ENCODE results near the gene MAP3K8.
"Not testable (repeated sequence)": the region's sequence is repeated elsewhere in the genome, so short reads cannot be mapped to it uniquely, and the experiment has no call there.

MAP3K8 gene

GRCh38 chr10:30462513-30462912 lies 28.5 kb downstream of the MAP3K8 start:
- Histone ChIP-seq H3K9ac (ENCODE audit: low read depth in 1 of 2, low read length in 2 of 2) (no peak overlapping the region), H3K36me3 (ENCODE audit: control insufficient read depth in 1 of 2, insufficient read depth in 2 of 2, low read length in 2 of 2) (peaks cover 9 to 38% of the 10 kb centered on the region in 2 donors), H3K27ac (ENCODE audit: low read depth, low read length) (no peak overlapping the region)

DNA sequence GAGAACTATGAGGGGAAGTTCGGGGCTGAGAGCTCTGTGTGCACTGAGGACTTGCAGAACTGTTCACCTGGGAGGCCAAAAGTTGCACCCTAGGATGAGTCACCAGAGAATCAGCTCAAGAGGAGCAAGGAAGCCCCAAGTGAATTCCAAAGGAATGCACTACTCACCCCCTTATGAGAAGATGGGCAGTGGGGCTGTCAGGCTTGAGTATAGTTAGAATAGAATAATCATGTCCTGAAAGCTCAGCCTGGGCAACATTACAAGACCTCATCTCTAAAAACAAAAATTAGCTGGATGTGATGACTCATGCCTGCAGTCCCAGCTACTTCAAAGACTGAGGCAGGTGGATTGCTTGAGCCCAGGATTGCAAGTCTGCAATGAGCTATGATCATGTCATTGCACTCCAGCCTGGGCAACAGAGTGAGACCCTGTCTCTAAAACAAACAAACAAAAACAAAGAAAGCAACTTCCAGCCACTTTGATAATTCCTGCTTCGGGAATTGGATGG lies 30.0 kb downstream of the MAP3K8 start:
- H3K4me3 ChIP-seq (ENCODE audit: low read depth in 1 of 2, low read length in 2 of 2) = no peak overlapping the region
- H3K27ac ChIP-seq (ENCODE audit: low read depth, low read length) = no peak overlapping the region
- peaks cover 4 to 24% of the 10 kb centered on the region in 2 donors for H3K36me3 ChIP-seq (ENCODE audit: control insufficient read depth in 1 of 2, insufficient read depth in 2 of 2, low read length in 2 of 2)
- peaks cover 3 to 6% of the 10 kb centered on the region in 2 donors for H3K4me1 ChIP-seq (ENCODE audit: control insufficient read depth in 1 of 2, insufficient read depth in 2 of 2, low read length in 2 of 2)
- no peaks in the 10 kb centered on the region for H3K9me3 ChIP-seq (ENCODE audit: control insufficient read depth in 1 of 2, low read length in 2 of 2)
- H3K9ac ChIP-seq (ENCODE audit: low read depth in 1 of 2, low read length in 2 of 2) = no peak overlapping the region
- H3K27me3 ChIP-seq (ENCODE audit: control insufficient read depth in 1 of 2, insufficient read depth in 2 of 2, low read length in 2 of 2) = no peaks in the 10 kb centered on the region

More at GRCh38 chr10:30462513-30462912, 28.5 kb downstream of the MAP3K8 start:
- Histone ChIP-seq H3K9me3 (ENCODE audit: control insufficient read depth in 1 of 2, low read length in 2 of 2) (no peaks in the 10 kb centered on the region), H3K4me3 (ENCODE audit: low read depth in 1 of 2, low read length in 2 of 2) (no peak overlapping the region), H3K27me3 (ENCODE audit: control insufficient read depth in 1 of 2, insufficient read depth in 2 of 2, low read length in 2 of 2) (no peaks in the 10 kb centered on the region), H3K4me1 (ENCODE audit: control insufficient read depth in 1 of 2, insufficient read depth in 2 of 2, low read length in 2 of 2) (peaks cover 9 to 12% of the 10 kb centered on the region in 2 donors)

DNA sequence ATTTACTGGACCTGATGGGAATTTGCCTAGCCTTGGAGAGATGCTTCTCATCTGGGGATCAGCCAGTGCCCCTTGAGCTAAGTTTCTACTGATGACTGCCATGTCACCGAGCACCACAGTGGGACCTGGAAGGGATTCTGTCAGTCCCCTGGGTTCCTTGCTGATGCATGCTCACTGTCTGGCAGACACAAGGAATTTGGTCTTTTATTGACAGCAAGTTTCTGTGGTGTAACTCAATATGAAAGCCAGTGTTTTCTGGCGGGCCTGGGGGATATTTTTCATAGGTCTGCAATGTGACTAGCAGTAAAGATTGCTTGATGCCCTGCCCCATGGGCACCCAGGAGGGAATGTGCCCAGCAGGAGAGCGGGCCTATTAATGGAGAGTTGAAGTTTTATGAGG lies 30.7 kb downstream of the MAP3K8 start:
- no peak overlapping the region for H3K9ac ChIP-seq (ENCODE audit: low read depth in 1 of 2, low read length in 2 of 2)
- no peaks in the 10 kb centered on the region for H3K27me3 ChIP-seq (ENCODE audit: control insufficient read depth in 1 of 2, insufficient read depth in 2 of 2, low read length in 2 of 2)
- H3K9me3 ChIP-seq (ENCODE audit: control insufficient read depth in 1 of 2, low read length in 2 of 2) = no peaks in the 10 kb centered on the region
- no peak overlapping the region for H3K27ac ChIP-seq (ENCODE audit: low read depth, low read length)
- H3K4me3 ChIP-seq (ENCODE audit: low read depth in 1 of 2, low read length in 2 of 2) = no peak overlapping the region
- no peaks in the 10 kb centered on the region for H3K4me1 ChIP-seq (ENCODE audit: control insufficient read depth in 1 of 2, insufficient read depth in 2 of 2, low read length in 2 of 2)
- H3K36me3 ChIP-seq (ENCODE audit: control insufficient read depth in 1 of 2, insufficient read depth in 2 of 2, low read length in 2 of 2) = peaks cover 3 to 17% of the 10 kb centered on the region in 2 donors

DNA sequence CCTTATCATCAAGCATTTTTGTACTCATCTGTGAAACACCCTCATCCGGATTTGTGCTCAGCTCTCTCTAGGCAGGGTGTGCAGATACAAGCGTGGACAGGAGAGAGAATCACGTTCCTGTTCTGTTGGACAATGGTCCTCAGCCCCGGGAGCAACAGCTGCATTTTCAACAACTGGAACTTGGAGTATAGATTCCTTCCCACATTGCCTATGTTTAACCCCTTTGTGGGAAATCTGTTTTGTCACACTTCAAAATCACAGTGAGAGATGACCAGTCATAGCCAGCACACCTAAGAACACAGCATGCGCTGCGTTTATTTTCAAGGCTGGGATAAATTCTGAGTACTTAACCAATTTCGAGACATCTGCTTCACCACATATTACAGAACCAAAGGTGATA lies 32.5 kb downstream of the MAP3K8 start:
- H3K36me3 ChIP-seq (ENCODE audit: control insufficient read depth in 1 of 2, insufficient read depth in 2 of 2, low read length in 2 of 2) = peaks cover 0 to 3% of the 10 kb centered on the region in 2 donors
- H3K4me1 ChIP-seq (ENCODE audit: control insufficient read depth in 1 of 2, insufficient read depth in 2 of 2, low read length in 2 of 2) = no peaks in the 10 kb centered on the region
- H3K27ac ChIP-seq (ENCODE audit: low read depth, low read length) = no peak overlapping the region
- no peaks in the 10 kb centered on the region for H3K9me3 ChIP-seq (ENCODE audit: control insufficient read depth in 1 of 2, low read length in 2 of 2)
- no peak overlapping the region for H3K9ac ChIP-seq (ENCODE audit: low read depth in 1 of 2, low read length in 2 of 2)
- H3K27me3 ChIP-seq (ENCODE audit: control insufficient read depth in 1 of 2, insufficient read depth in 2 of 2, low read length in 2 of 2) = no peaks in the 10 kb centered on the region
- H3K4me3 ChIP-seq (ENCODE audit: low read depth in 1 of 2, low read length in 2 of 2) = no peak overlapping the region

GRCh38 chr10:30467651-30468338 lies 33.8 kb downstream of the MAP3K8 start:
- H3K36me3 ChIP-seq (ENCODE audit: control insufficient read depth in 1 of 2, insufficient read depth in 2 of 2, low read length in 2 of 2) = no peaks in the 10 kb centered on the region
- H3K9me3 ChIP-seq (ENCODE audit: control insufficient read depth in 1 of 2, low read length in 2 of 2) = no peaks in the 10 kb centered on the region
- H3K27ac ChIP-seq (ENCODE audit: low read depth, low read length) = no peak overlapping the region

GRCh38 chr10:30472414-30473155 lies 38.6 kb downstream of the MAP3K8 start:
- no peaks in the 10 kb centered on the region for H3K4me1 ChIP-seq (ENCODE audit: control insufficient read depth in 1 of 2, insufficient read depth in 2 of 2, low read length in 2 of 2)
- no peak overlapping the region for H3K4me3 ChIP-seq (ENCODE audit: low read depth in 1 of 2, low read length in 2 of 2)
- no peaks in the 10 kb centered on the region for H3K9me3 ChIP-seq (ENCODE audit: control insufficient read depth in 1 of 2, low read length in 2 of 2)
- no peaks in the 10 kb centered on the region for H3K36me3 ChIP-seq (ENCODE audit: control insufficient read depth in 1 of 2, insufficient read depth in 2 of 2, low read length in 2 of 2)
- H3K27me3 ChIP-seq (ENCODE audit: control insufficient read depth in 1 of 2, insufficient read depth in 2 of 2, low read length in 2 of 2) = no peaks in the 10 kb centered on the region
- no peak overlapping the region for H3K27ac ChIP-seq (ENCODE audit: low read depth, low read length)
- no peak overlapping the region for H3K9ac ChIP-seq (ENCODE audit: low read depth in 1 of 2, low read length in 2 of 2)

More at GRCh38 chr10:30467651-30468338, 33.8 kb downstream of the MAP3K8 start:
- H3K4me3 ChIP-seq (ENCODE audit: low read depth in 1 of 2, low read length in 2 of 2) = no peak overlapping the region
- no peaks in the 10 kb centered on the region for H3K4me1 ChIP-seq (ENCODE audit: control insufficient read depth in 1 of 2, insufficient read depth in 2 of 2, low read length in 2 of 2)
- H3K9ac ChIP-seq (ENCODE audit: low read depth in 1 of 2, low read length in 2 of 2) = no peak overlapping the region
- no peaks in the 10 kb centered on the region for H3K27me3 ChIP-seq (ENCODE audit: control insufficient read depth in 1 of 2, insufficient read depth in 2 of 2, low read length in 2 of 2)

DNA sequence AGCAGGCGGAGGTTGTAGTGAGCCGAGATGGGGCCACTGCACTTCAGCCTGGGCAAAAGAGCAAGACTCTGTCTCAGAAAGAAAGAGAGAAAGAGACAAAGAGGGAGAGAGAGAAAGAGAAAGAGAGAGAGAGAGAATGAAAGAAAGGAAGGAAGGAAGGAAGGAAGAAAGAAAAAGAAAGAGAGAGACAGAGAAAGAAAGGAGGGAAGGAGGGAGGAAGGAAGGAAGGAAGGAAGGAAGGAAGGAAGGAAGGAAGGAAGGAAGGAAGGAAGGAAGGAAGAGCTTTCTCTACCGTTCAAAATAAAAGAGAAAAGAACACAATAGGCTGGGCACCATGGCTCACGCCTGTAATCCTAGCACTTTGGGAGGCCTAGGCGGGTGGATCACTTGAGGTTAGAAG lies 41.5 kb downstream of the MAP3K8 start:
- not testable (repeated sequence) for H3K27me3 ChIP-seq (ENCODE audit: control insufficient read depth in 1 of 2, insufficient read depth in 2 of 2, low read length in 2 of 2); H3K4me1 ChIP-seq (ENCODE audit: control insufficient read depth in 1 of 2, insufficient read depth in 2 of 2, low read length in 2 of 2); H3K36me3 ChIP-seq (ENCODE audit: control insufficient read depth in 1 of 2, insufficient read depth in 2 of 2, low read length in 2 of 2); H3K4me3 ChIP-seq (ENCODE audit: low read depth in 1 of 2, low read length in 2 of 2); H3K9ac ChIP-seq (ENCODE audit: low read depth in 1 of 2, low read length in 2 of 2); H3K9me3 ChIP-seq (ENCODE audit: control insufficient read depth in 1 of 2, low read length in 2 of 2); H3K27ac ChIP-seq (ENCODE audit: low read depth, low read length)

DNA sequence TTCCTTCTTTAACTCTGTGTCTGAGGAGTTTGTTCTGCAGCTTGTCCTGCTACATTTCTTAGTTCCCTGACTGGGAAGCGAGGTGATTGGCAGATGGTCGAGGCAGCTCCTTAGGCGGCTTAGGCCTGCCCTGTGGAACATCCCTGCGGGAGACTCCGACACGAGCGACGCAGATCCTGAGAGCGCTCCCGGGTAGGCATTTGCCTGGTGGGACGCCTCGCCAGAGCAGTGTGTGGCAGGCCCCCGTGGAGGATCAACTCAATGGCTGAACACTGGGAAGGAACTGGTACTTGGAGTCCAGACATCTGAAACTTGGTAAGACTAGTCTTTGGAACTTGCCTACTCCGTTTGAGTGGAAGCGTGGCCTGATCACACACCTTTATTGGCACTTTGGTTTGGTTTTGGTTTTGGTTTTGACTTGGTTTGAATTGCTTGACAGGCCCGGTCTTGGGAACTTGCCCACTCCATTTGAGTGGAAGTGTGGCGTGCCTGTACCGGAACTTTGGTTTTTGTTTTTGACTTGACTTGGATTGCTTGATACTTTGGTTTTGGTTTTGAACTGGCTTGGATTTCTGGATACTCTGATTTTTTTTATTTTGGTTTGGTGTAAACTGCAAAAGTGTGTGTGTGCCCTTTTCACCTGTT lies 42.6 kb downstream of the MAP3K8 start:
- Histone ChIP-seq H3K4me1 (ENCODE audit: control insufficient read depth in 1 of 2, insufficient read depth in 2 of 2, low read length in 2 of 2) (no peaks in the 10 kb centered on the region), H3K4me3 (ENCODE audit: low read depth in 1 of 2, low read length in 2 of 2) (no peak overlapping the region), H3K36me3 (ENCODE audit: control insufficient read depth in 1 of 2, insufficient read depth in 2 of 2, low read length in 2 of 2) (no peaks in the 10 kb centered on the region)

GRCh38 chr10:30479513-30479912 lies 45.5 kb downstream of the MAP3K8 start:
- H3K27ac ChIP-seq (ENCODE audit: low read depth, low read length); H3K9me3 ChIP-seq (ENCODE audit: control insufficient read depth in 1 of 2, low read length in 2 of 2); H3K4me1 ChIP-seq (ENCODE audit: control insufficient read depth in 1 of 2, insufficient read depth in 2 of 2, low read length in 2 of 2): not testable (repeated sequence)

More for the DNA sequence above, 42.6 kb downstream of the MAP3K8 start:
- Histone ChIP-seq H3K27me3 (ENCODE audit: control insufficient read depth in 1 of 2, insufficient read depth in 2 of 2, low read length in 2 of 2) (no peaks in the 10 kb centered on the region), H3K9ac (ENCODE audit: low read depth in 1 of 2, low read length in 2 of 2) (no peak overlapping the region), H3K9me3 (ENCODE audit: control insufficient read depth in 1 of 2, low read length in 2 of 2) (peaks cover 0 to under 1% of the 10 kb centered on the region in 2 donors), H3K27ac (ENCODE audit: low read depth, low read length) (no peak overlapping the region)

DNA sequence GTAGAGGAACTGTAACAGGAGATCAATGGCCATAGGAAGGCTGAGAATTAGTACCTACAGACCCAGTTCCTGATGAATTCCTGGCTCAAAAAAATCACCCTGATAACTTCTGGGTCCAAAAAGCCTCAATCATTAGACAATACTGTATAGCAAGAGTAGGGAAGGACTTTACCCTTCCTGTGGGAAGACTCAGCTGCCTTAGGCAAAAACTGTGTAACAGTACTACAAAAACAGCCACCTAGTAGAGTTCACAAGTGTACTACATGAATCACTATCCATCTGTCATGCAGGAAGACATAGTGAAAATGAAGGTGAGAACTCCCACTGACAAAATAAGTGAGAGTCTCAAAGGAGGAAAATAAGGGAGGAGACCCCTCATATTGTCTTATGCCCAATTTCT lies 47.6 kb downstream of the MAP3K8 start:
- H3K36me3 ChIP-seq (ENCODE audit: control insufficient read depth in 1 of 2, insufficient read depth in 2 of 2, low read length in 2 of 2) = no peaks in the 10 kb centered on the region
- no peaks in the 10 kb centered on the region for H3K4me1 ChIP-seq (ENCODE audit: control insufficient read depth in 1 of 2, insufficient read depth in 2 of 2, low read length in 2 of 2)
- H3K4me3 ChIP-seq (ENCODE audit: low read depth in 1 of 2, low read length in 2 of 2) = no peak overlapping the region
- H3K27ac ChIP-seq (ENCODE audit: low read depth, low read length) = no peak overlapping the region
- H3K9ac ChIP-seq (ENCODE audit: low read depth in 1 of 2, low read length in 2 of 2) = no peak overlapping the region
- H3K27me3 ChIP-seq (ENCODE audit: control insufficient read depth in 1 of 2, insufficient read depth in 2 of 2, low read length in 2 of 2) = no peaks in the 10 kb centered on the region
- peaks cover 3 to 5% of the 10 kb centered on the region in 2 donors for H3K9me3 ChIP-seq (ENCODE audit: control insufficient read depth in 1 of 2, low read length in 2 of 2)

More at GRCh38 chr10:30479513-30479912, 45.5 kb downstream of the MAP3K8 start:
- H3K36me3 ChIP-seq (ENCODE audit: control insufficient read depth in 1 of 2, insufficient read depth in 2 of 2, low read length in 2 of 2); H3K27me3 ChIP-seq (ENCODE audit: control insufficient read depth in 1 of 2, insufficient read depth in 2 of 2, low read length in 2 of 2); H3K4me3 ChIP-seq (ENCODE audit: low read depth in 1 of 2, low read length in 2 of 2); H3K9ac ChIP-seq (ENCODE audit: low read depth in 1 of 2, low read length in 2 of 2): not testable (repeated sequence)

All from duodenal mucosa (tissue), 2 donors.